ENCODE measurements around the gene G0S2.

DNA sequence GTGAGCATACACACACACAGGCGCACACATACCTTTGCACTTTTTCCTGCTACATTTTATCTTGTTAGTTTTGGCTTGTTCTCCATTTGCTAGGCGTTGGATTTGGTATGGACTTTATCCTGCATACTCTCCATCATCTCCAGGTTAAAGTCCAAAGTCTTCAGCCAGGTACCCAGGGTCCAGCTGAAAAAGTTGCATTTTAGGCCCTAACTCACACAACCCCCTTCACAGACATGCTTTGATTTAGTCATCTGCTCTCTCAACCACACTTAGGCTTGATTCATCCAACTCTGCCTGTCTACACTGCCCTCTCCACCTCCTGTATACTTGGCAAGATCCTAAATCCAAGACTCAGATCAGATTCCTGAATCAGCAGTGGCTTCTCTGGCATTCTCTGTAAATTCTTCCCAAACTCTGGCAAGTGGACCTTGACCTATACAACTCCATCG lies 12.3 kb upstream of the G0S2 start:
- TF ChIP-seq, protein P1, sequence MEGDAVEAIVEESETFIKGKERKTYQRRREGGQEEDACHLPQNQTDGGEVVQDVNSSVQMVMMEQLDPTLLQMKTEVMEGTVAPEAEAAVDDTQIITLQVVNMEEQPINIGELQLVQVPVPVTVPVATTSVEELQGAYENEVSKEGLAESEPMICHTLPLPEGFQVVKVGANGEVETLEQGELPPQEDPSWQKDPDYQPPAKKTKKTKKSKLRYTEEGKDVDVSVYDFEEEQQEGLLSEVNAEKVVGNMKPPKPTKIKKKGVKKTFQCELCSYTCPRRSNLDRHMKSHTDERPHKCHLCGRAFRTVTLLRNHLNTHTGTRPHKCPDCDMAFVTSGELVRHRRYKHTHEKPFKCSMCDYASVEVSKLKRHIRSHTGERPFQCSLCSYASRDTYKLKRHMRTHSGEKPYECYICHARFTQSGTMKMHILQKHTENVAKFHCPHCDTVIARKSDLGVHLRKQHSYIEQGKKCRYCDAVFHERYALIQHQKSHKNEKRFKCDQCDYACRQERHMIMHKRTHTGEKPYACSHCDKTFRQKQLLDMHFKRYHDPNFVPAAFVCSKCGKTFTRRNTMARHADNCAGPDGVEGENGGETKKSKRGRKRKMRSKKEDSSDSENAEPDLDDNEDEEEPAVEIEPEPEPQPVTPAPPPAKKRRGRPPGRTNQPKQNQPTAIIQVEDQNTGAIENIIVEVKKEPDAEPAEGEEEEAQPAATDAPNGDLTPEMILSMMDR (IDR thresholded peaks at IDR 0.05): no peak
- no peak for TF ChIP-seq POLR2A (IDR thresholded peaks at IDR 0.05)

All from prostate gland (tissue), 2 donors.